HCT116 (cell line): ENCODE data around the gene EVC2. TPM values are rescaled to one million over a fixed set of nuclear protein-coding genes. Genes with fewer than 3 reads are reported as not detected.

ENCODE experiments used
- ATAC-seq: fragments of 200-7000 bp; cut with Tn5 transposase; 2 replicates; pipeline ENCODE4 v1.9.1; 2020; ENCODE audit warnings: mild to moderate bottlenecking, moderate library complexity
- BruUV-seq: library from RNA; stranded (reverse); fragments of 400-500 nt; replicated peaks from 2 replicates; lab custom pipeline; 2021; lab: Mats Ljungman, UMichigan
- CTCF ChIA-PET: fragments of 300-600 bp; sonication (Branson Sonifier 250); formaldehyde crosslinking; loops from one replicate; lab custom pipeline; 2021; ENCODE audit warnings: antibody characterized with exemption; lab: Charles Lee
- POLR2A ChIA-PET: fragments of 300-600, 350-600 bp; sonication (Branson Sonifier 250); formaldehyde crosslinking; loops from one replicate; lab custom pipeline; 2021; ENCODE audit warnings: antibody characterized with exemption; lab: Charles Lee
- RAD21 ChIA-PET, 2 experiments: fragments of 300-600 bp; sonication (Branson Sonifier 250); formaldehyde crosslinking; loops; one replicate each; lab custom pipeline; 2023; ENCODE audit warnings: low total read pairs in 2 of 2; ENCODE audit not compliant: uncharacterized antibody in 2 of 2, unreplicated experiment in 2 of 2, low non-redundant PET in 1 of 2; lab: Charles Lee
- DNase-seq: peaks from one replicate; pipeline ENCODE4 v3.0.0-alpha.2; 2010; ENCODE audit warnings: low read depth, low spot score
- H2AFZ ChIP-seq: fragments of 200-600 bp; shearing (Covaris generic), sonication (generic); 2 replicates; pipeline ENCODE4 v1.6.1; 2017; ENCODE audit warnings: low read depth, mixed run types, mixed read lengths, antibody characterized with exemption, low read length; ENCODE audit not compliant: poor library complexity, severe bottlenecking
- H3K27ac ChIP-seq: 2 replicates; pipeline ENCODE4 v1.5.1; 2012; ENCODE audit warnings: low read depth, low read length
- H3K27me3 ChIP-seq: fragments of 200-600 bp; sonication (generic); 2 replicates; pipeline ENCODE4 v1.6.1; 2016; ENCODE audit warnings: mixed run types, low read length, mixed read lengths; ENCODE audit not compliant: insufficient read depth
- H3K36me3 ChIP-seq, 2 experiments: fragments of 200-500 bp in 1 of 2; fragments of 200-600 bp in 1 of 2; sonication (Bioruptor generic) in 1 of 2; sonication (generic) in 1 of 2; 2 replicates each; pipeline versions ENCODE4 v1.5.1 to v1.6.1; 2014 to 2016; ENCODE audit warnings: low read length in 2 of 2, inconsistent platforms in 1 of 2, mixed read lengths in 1 of 2, mixed run types in 1 of 2; ENCODE audit not compliant: insufficient read depth in 2 of 2, control insufficient read depth in 1 of 2
- H3K4me1 ChIP-seq, 2 experiments: fragments of 200-600 bp in 1 of 2; sonication (generic) in 1 of 2; 2 replicates each; pipeline versions ENCODE4 v1.5.1 to v1.6.1; 2012 to 2017; ENCODE audit warnings: low read length in 2 of 2, inconsistent platforms in 1 of 2, mild to moderate bottlenecking in 1 of 2, mixed read lengths in 1 of 2, mixed run types in 1 of 2, moderate library complexity in 1 of 2; ENCODE audit not compliant: insufficient read depth in 2 of 2, control insufficient read depth in 1 of 2
- H3K4me2 ChIP-seq: fragments of 200-600 bp; sonication (generic); 2 replicates; pipeline ENCODE4 v1.6.1; 2017; ENCODE audit warnings: mixed run types, low read length, mixed read lengths
- H3K4me3 ChIP-seq, 2 experiments: fragments of 200-600 bp in 1 of 2; sonication (generic) in 1 of 2; replicated peaks in 1 of 2; 2 replicates each; pipeline ENCODE4 v1.5.1; 2011 to 2016; ENCODE audit warnings: low read length in 2 of 2, control low read depth in 1 of 2, low read depth in 1 of 2, mild to moderate bottlenecking in 1 of 2, mixed read lengths in 1 of 2, mixed run types in 1 of 2
- H3K79me2 ChIP-seq: fragments of 200-600 bp; sonication (generic); 2 replicates; pipeline ENCODE4 v1.6.1; 2017; ENCODE audit warnings: mild to moderate bottlenecking, mixed run types, low read length, moderate library complexity, mixed read lengths; ENCODE audit not compliant: insufficient read depth
- H3K9ac ChIP-seq: fragments of 200-600 bp; sonication (generic); 2 replicates; pipeline ENCODE4 v1.6.1; 2016; ENCODE audit warnings: low read length, mixed read lengths
- H3K9me2 ChIP-seq: fragments of 200-600 bp; sonication (generic), shearing (Covaris generic); 2 replicates; pipeline ENCODE4 v1.6.1; 2017; ENCODE audit warnings: mixed run types, mild to moderate bottlenecking, moderate library complexity; ENCODE audit not compliant: insufficient read depth
- H3K9me3 ChIP-seq, 2 experiments: fragments of 200-500 bp in 1 of 2; fragments of 200-600 bp in 1 of 2; sonication (Bioruptor generic) in 1 of 2; sonication (generic) in 1 of 2; 2 replicates each; pipeline ENCODE4 v1.6.1; 2014 to 2017; ENCODE audit warnings: low read length in 2 of 2, mixed read lengths in 2 of 2, inconsistent platforms in 1 of 2, low read depth in 1 of 2, mild to moderate bottlenecking in 1 of 2, mixed run types in 1 of 2, moderate library complexity in 1 of 2; ENCODE audit not compliant: control insufficient read depth in 1 of 2, insufficient read depth in 1 of 2
- H4K20me1 ChIP-seq: fragments of 200-600 bp; sonication (generic), shearing (Covaris generic); 2 replicates; pipeline ENCODE4 v1.6.1; 2017; ENCODE audit warnings: mixed run types, mild to moderate bottlenecking, moderate library complexity; ENCODE audit not compliant: insufficient read depth
- CEBPB ChIP-seq: IDR thresholded peaks from 2 replicates; pipeline ENCODE4 v1.6.1; 2012; ENCODE audit warnings: low read depth
- EGR1 ChIP-seq: IDR thresholded peaks from 2 replicates; pipeline ENCODE4 v1.6.1; 2012; ENCODE audit warnings: low read depth
- ELF1 ChIP-seq: IDR thresholded peaks from 2 replicates; pipeline ENCODE4 v1.6.1; 2012; ENCODE audit warnings: low read depth, borderline replicate concordance
- EZH2 ChIP-seq: fragments of 200-600 bp; sonication (generic); IDR thresholded peaks from 2 replicates; pipeline ENCODE4 v1.6.1; 2017; ENCODE audit warnings: antibody characterized with exemption, mixed run types
- EZH2phosphoT487 ChIP-seq: fragments of 200-600 bp; IDR thresholded peaks from 2 replicates; pipeline ENCODE4 v1.6.1; 2018; ENCODE audit warnings: antibody characterized with exemption, borderline replicate concordance
- FOSL1 ChIP-seq: IDR thresholded peaks from 2 replicates; pipeline ENCODE4 v1.6.1; 2012; ENCODE audit warnings: low read depth
- POLR2A ChIP-seq: IDR thresholded peaks from 2 replicates; pipeline ENCODE4 v1.7.0; 2011; ENCODE audit warnings: borderline replicate concordance; ENCODE audit not compliant: insufficient read depth, insufficient read length; ENCODE audit errors: extremely low read depth
- POLR2AphosphoS5 ChIP-seq: IDR thresholded peaks from 2 replicates; pipeline ENCODE4 v1.6.1; 2011; ENCODE audit warnings: mild to moderate bottlenecking, low read depth, low read length, moderate library complexity
- RAD21 ChIP-seq: IDR thresholded peaks from 2 replicates; pipeline ENCODE4 v1.6.1; 2012; ENCODE audit warnings: low read depth, mild to moderate bottlenecking
- SIN3A ChIP-seq: IDR thresholded peaks from 2 replicates; pipeline ENCODE4 v1.6.1; 2012; ENCODE audit warnings: low read depth
- SP1 ChIP-seq: IDR thresholded peaks from 2 replicates; pipeline ENCODE4 v1.6.1; 2012; ENCODE audit warnings: low read depth
- SRF ChIP-seq: IDR thresholded peaks from 2 replicates; pipeline ENCODE4 v1.6.1; 2012; ENCODE audit warnings: low read depth
- TCF7L2 ChIP-seq: IDR thresholded peaks from 2 replicates; pipeline ENCODE4 v1.7.0; 2011; ENCODE audit warnings: borderline replicate concordance, inconsistent platforms; ENCODE audit not compliant: insufficient read depth, insufficient read length; ENCODE audit errors: extremely low read depth
- YY1 ChIP-seq: IDR thresholded peaks from 2 replicates; pipeline ENCODE4 v1.6.1; 2011; ENCODE audit warnings: low read length, low read depth, moderate library complexity, mild to moderate bottlenecking; ENCODE audit not compliant: insufficient replicate concordance; ENCODE audit errors: extremely low read depth
- ZFX ChIP-seq: fragments of 450-650 bp; IDR thresholded peaks from 2 replicates; pipeline ENCODE4 v1.6.1; 2017
- ZNF274 ChIP-seq: fragments of 200-500 bp; sonication (Bioruptor generic); IDR thresholded peaks from 2 replicates; pipeline ENCODE4 v1.6.1; 2014; ENCODE audit warnings: mild to moderate bottlenecking, low read depth, low read length, inconsistent platforms
- intact Hi-C: fragments of 100-400 bp; cut with micrococcal nuclease; formaldehyde crosslinking; loops from 2 replicates; pipeline ENCODE4 v1.10.0; 2022
- total RNA-seq: library from RNA; stranded (reverse); gene quantifications from one replicate; pipeline ENCODE4 v1.2.1, GENCODE V29; 2021; ENCODE audit not compliant: unreplicated experiment
- TF ChIP-seq, protein P1 (sequence below): IDR thresholded peaks from 2 replicates; pipeline ENCODE4 v1.6.1; 2012; ENCODE audit warnings: low read depth
- TF ChIP-seq, protein P2 (sequence below): IDR thresholded peaks from 2 replicates; pipeline ENCODE4 v1.6.1; 2011; ENCODE audit warnings: mild to moderate bottlenecking, low read length, moderate library complexity; ENCODE audit not compliant: insufficient replicate concordance; ENCODE audit errors: extremely low read depth
- TF ChIP-seq, protein P3 (sequence below): IDR thresholded peaks from 2 replicates; pipeline ENCODE4 v1.6.1; 2012
- TF ChIP-seq, protein P4 (sequence below): IDR thresholded peaks from 2 replicates; pipeline ENCODE4 v1.6.1; 2012

The EVC2 gene
- total RNA-seq, 1 experiment from 2014 or later = not detected

DNA sequence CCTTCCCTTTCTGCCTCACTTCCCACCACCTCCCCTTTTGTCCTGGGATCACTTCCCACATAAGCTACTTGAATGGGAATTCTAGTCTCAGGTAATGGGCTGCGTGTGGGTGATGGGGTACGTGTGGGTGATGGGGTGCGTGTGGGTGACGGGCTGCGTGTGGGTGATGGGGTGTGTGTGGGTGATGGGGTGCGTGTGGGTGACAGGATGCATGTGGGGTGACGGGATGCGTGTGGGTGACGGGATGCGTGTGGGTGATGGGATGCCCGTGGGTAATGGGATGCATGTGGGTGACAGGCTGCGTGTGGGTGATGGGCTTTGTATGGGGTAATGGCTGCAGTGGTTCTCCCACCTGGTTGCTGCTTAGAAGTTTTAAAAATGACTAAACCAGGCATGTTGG is 43.6 kb downstream of the EVC2 start:
- Histone ChIP-seq H3K4me1 (no peaks in the 10 kb centered on the region), H2AFZ (no peak overlapping the region), H3K4me3 (no peak overlapping the region), H3K9ac (no peak overlapping the region), H3K27me3 (0 out of 2 replicates have a peak, but pooled peaks cover 14% of the 10 kb centered on the region), H3K9me2 (no peaks in the 10 kb centered on the region), H3K4me2 (no peak overlapping the region), H3K79me2 (no peaks in the 10 kb centered on the region), H3K9me3 (peaks cover 4% of the 10 kb centered on the region in 2 experiments; a peak in 2 of 4 replicates), H4K20me1 (no peaks in the 10 kb centered on the region), H3K36me3 (no peaks in the 10 kb centered on the region), H3K27ac (no peak overlapping the region)
- TF ChIP-seq, protein P1, sequence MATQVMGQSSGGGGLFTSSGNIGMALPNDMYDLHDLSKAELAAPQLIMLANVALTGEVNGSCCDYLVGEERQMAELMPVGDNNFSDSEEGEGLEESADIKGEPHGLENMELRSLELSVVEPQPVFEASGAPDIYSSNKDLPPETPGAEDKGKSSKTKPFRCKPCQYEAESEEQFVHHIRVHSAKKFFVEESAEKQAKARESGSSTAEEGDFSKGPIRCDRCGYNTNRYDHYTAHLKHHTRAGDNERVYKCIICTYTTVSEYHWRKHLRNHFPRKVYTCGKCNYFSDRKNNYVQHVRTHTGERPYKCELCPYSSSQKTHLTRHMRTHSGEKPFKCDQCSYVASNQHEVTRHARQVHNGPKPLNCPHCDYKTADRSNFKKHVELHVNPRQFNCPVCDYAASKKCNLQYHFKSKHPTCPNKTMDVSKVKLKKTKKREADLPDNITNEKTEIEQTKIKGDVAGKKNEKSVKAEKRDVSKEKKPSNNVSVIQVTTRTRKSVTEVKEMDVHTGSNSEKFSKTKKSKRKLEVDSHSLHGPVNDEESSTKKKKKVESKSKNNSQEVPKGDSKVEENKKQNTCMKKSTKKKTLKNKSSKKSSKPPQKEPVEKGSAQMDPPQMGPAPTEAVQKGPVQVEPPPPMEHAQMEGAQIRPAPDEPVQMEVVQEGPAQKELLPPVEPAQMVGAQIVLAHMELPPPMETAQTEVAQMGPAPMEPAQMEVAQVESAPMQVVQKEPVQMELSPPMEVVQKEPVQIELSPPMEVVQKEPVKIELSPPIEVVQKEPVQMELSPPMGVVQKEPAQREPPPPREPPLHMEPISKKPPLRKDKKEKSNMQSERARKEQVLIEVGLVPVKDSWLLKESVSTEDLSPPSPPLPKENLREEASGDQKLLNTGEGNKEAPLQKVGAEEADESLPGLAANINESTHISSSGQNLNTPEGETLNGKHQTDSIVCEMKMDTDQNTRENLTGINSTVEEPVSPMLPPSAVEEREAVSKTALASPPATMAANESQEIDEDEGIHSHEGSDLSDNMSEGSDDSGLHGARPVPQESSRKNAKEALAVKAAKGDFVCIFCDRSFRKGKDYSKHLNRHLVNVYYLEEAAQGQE = no peak
- TF ChIP-seq ELF1 (no peak), ZFX (no peak), FOSL1 (no peak), RAD21 (no peak), ZNF274 (no peak), SRF (no peak), POLR2A (no peak), SIN3A (no peak), EZH2phosphoT487 (no peak), YY1 (no peak), TCF7L2 (no peak), POLR2AphosphoS5 (no peak), CEBPB (no peak), SP1 (no peak), EGR1 (no peak), EZH2 (no peak)
- TF ChIP-seq, protein P2, sequence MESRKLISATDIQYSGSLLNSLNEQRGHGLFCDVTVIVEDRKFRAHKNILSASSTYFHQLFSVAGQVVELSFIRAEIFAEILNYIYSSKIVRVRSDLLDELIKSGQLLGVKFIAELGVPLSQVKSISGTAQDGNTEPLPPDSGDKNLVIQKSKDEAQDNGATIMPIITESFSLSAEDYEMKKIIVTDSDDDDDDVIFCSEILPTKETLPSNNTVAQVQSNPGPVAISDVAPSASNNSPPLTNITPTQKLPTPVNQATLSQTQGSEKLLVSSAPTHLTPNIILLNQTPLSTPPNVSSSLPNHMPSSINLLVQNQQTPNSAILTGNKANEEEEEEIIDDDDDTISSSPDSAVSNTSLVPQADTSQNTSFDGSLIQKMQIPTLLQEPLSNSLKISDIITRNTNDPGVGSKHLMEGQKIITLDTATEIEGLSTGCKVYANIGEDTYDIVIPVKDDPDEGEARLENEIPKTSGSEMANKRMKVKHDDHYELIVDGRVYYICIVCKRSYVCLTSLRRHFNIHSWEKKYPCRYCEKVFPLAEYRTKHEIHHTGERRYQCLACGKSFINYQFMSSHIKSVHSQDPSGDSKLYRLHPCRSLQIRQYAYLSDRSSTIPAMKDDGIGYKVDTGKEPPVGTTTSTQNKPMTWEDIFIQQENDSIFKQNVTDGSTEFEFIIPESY = no peak
- TF ChIP-seq, protein P3, sequence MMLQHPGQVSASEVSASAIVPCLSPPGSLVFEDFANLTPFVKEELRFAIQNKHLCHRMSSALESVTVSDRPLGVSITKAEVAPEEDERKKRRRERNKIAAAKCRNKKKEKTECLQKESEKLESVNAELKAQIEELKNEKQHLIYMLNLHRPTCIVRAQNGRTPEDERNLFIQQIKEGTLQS = no peak
- TF ChIP-seq, protein P4, sequence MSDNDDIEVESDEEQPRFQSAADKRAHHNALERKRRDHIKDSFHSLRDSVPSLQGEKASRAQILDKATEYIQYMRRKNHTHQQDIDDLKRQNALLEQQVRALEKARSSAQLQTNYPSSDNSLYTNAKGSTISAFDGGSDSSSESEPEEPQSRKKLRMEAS = no peak
- RAD21 ChIA-PET = no interaction called here
- intact Hi-C loops = no loop called here
- CTCF ChIA-PET = no interaction called here
- POLR2A ChIA-PET = no interaction called here
- DNase-seq = no peak
- ATAC-seq = no peak
- no TSS peak for BruUV-seq
